Ishikawa (cell line): ENCODE results near the gene SNX1.

Source experiments
- CEBPB ChIP-seq: IDR thresholded peaks from 2 replicates; pipeline ENCODE4 v1.6.1; 2012
- CREB1 ChIP-seq: IDR thresholded peaks from 2 replicates; pipeline ENCODE4 v1.6.1; 2012; ENCODE audit warnings: low read depth
- EP300 ChIP-seq: IDR thresholded peaks from 2 replicates; pipeline ENCODE4 v1.6.1; 2012; ENCODE audit warnings: borderline replicate concordance
- NFIC ChIP-seq: IDR thresholded peaks from 2 replicates; pipeline ENCODE4 v1.6.1; 2012
- RAD21 ChIP-seq: IDR thresholded peaks from 2 replicates; pipeline ENCODE4 v1.6.1; 2012; ENCODE audit warnings: low read depth
- TAF1 ChIP-seq: IDR thresholded peaks from 2 replicates; pipeline ENCODE4 v1.6.1; 2012; ENCODE audit warnings: low read depth, mild to moderate bottlenecking
- TCF12 ChIP-seq: IDR thresholded peaks from 2 replicates; pipeline ENCODE4 v1.6.1; 2012; ENCODE audit warnings: low read depth
- TEAD4 ChIP-seq: IDR thresholded peaks from 2 replicates; pipeline ENCODE4 v1.6.1; 2012
- YY1 ChIP-seq: IDR thresholded peaks from 2 replicates; pipeline ENCODE4 v1.6.1; 2012; ENCODE audit warnings: low read depth
- TF ChIP-seq, protein P1 (sequence below): IDR thresholded peaks from 2 replicates; pipeline ENCODE4 v1.6.1; 2012
- TF ChIP-seq, protein P2 (sequence below): IDR thresholded peaks from 2 replicates; pipeline ENCODE4 v1.6.1; 2012; ENCODE audit warnings: low read depth, mild to moderate bottlenecking

DNA sequence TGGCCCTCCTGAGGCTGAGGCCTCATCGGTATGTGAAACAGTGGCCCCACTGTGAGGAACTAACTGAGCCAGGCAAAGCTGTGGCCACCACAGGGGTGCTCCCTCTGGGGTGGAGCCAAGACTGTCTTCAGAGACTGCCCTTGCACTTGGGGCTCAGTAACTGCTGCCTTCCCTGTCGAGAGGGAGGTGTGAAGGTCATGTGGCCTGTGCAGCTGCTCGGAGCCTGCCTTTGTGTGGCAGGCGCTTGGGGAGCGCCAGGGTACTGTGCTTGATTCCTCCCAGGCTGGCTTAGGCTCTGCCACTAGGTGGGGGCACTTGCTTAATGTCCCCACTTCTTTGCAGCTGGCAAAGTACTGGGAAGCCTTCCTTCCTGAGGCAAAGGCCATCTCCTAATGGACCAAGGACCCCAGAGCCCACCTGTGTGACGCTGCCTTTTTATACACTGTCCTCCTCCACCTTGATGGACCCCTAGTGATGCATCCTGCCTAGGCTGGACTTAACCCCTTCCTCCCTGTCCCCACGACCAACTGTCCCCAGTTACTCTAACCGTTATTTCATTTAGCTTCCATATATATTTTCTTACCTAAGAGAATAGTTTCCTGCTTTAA lies 41.5 kb downstream of the SNX1 start:
- TF ChIP-seq RAD21 (no peak), YY1 (no peak), EP300 (no peak), NFIC (no peak), TEAD4 (no peak), CEBPB (no peak), CREB1 (no peak), TAF1 (no peak), TCF12 (no peak)
- TF ChIP-seq, protein P1, sequence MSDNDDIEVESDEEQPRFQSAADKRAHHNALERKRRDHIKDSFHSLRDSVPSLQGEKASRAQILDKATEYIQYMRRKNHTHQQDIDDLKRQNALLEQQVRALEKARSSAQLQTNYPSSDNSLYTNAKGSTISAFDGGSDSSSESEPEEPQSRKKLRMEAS: no peak
- TF ChIP-seq, protein P2, sequence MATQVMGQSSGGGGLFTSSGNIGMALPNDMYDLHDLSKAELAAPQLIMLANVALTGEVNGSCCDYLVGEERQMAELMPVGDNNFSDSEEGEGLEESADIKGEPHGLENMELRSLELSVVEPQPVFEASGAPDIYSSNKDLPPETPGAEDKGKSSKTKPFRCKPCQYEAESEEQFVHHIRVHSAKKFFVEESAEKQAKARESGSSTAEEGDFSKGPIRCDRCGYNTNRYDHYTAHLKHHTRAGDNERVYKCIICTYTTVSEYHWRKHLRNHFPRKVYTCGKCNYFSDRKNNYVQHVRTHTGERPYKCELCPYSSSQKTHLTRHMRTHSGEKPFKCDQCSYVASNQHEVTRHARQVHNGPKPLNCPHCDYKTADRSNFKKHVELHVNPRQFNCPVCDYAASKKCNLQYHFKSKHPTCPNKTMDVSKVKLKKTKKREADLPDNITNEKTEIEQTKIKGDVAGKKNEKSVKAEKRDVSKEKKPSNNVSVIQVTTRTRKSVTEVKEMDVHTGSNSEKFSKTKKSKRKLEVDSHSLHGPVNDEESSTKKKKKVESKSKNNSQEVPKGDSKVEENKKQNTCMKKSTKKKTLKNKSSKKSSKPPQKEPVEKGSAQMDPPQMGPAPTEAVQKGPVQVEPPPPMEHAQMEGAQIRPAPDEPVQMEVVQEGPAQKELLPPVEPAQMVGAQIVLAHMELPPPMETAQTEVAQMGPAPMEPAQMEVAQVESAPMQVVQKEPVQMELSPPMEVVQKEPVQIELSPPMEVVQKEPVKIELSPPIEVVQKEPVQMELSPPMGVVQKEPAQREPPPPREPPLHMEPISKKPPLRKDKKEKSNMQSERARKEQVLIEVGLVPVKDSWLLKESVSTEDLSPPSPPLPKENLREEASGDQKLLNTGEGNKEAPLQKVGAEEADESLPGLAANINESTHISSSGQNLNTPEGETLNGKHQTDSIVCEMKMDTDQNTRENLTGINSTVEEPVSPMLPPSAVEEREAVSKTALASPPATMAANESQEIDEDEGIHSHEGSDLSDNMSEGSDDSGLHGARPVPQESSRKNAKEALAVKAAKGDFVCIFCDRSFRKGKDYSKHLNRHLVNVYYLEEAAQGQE: no peak
